HL-60/S4 treated with retinoic acid at 250 ng/mL for 4 days and 3 days (cell line): ENCODE results near the gene LUC7L.
"Not testable (repeated sequence)": the region's sequence is repeated elsewhere in the genome, so short reads cannot be mapped to it uniquely, and the experiment has no call there.

Experiments used
- in situ Hi-C: fragments of 300-500 bp; cut with MboI; formaldehyde crosslinking; loops from 2 replicates; pipeline ENCODE4 v1.7.0; 2022; ENCODE audit warnings: low sequenced_read_pairs

The LUC7L gene

DNA sequence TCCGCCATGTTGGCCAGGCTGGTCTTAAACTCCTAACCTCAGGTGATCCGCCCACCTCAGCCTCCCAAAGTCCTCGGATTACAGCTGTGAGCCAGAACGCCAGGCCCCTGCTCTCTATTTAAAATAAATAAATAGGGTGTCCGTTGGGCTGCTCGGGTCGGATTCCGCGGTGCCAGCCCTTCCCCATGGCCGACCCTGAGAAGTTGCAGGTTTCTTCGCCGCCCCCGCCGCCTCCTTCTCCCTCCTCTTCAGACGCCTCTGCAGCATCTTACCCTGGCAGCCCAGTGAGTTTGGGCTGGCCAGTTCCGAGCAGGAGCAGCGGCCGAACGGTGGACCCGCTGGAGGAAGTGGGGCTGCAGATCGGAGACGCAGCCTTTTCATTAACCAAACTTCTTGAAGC, 1.7 kb upstream of the LUC7L start:
- in situ Hi-C loops = no loop called here

DNA sequence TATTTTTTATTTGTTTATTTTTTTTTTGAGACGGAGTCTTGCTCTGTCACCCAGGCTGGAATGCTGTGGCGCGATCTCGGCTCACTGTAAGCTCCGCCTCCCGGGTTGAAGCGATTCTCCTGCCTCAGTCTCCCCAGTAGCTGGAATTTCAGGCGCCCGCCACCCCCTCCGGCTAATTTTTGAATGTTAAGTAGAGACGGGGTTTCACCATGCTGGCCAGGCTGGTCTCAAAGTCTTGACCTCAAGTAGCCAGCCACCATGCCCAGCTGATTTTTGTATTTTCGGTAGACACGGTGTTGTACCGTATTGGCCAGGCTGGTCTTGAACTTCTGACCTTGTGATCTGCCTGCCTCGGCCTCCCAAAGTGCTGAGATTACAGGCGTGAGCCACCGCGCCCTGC, 1.1 kb upstream of the LUC7L start:
- in situ Hi-C loops = not testable (repeated sequence)

DNA sequence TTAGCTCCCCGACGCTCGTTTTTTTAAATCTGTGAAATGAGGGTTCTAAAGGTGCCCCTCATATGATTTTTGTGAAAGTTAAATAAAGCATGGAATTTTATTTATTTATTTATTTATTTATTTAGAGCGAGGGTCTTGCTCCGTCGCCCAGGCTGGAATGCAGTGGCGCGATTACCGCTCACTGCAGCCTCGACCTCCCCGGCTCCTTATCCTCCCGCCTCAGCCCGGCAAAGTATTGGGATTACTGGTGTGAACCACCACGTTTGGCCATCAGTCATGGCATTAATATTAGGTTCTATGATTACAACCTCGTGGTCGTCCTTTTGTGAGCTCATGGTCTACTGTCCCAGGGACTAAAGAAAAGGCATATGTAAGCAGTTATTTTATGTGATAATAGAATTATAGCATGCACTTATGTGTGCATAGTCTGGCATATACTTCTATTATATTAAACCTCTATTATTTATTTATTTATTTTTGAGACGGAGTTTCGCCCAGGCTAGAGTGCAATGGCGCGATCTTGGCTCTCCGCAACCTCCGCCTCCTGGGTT, 557 bp upstream of the LUC7L start:
- in situ Hi-C loops = no loop called here

DNA sequence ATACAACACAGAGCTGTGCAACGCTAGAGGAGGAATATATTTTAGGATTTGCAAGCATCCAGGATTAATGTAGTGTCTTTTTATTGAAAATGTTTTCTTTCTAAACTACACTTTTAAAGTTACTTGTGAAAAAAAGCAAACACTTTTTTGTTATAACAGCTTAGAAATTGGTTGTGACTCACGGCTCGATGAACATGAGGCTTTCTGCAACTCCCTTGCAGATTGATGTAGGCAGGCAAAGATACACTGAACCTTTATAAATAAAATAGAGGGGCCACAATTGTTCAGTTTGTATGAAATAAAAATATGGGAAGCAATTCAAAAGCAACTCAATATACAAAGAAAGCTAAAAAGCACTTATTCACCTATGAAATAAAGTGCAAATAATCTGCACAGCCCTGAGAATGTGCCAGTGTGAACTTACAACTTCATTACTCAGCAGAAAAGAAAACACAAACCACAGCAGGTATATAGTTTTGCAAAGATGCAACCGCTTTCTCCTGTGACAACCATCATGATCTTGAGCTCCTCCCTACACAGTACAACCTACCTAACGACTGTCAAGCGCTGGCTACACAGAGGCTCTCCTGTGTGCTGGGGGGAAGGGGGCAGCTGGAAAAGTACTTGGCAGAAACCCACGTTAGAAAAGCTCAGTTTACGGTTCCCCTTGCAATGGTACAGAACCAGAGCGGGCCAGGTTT, 948 bp downstream of the LUC7L start:
- in situ Hi-C loops = no loop called here

DNA sequence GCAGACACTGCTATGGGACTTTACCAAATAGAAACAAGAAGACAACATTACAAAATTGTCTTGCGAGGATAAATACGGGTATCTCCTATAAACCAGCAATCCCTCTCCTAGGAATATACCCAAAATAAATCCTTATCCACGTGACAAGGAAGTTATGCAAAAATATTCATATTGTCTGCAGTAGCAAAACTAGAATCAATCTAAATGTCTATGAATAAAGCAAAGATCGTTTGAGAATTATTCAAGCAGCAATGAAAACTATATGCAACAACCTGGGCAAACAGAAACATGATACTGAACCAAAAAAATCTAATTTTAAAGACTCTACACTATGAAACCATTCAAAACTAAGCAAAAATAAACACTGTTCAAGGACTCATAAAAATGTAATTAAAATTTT, 9.2 kb downstream of the LUC7L start:
- in situ Hi-C loops = no loop called here

DNA sequence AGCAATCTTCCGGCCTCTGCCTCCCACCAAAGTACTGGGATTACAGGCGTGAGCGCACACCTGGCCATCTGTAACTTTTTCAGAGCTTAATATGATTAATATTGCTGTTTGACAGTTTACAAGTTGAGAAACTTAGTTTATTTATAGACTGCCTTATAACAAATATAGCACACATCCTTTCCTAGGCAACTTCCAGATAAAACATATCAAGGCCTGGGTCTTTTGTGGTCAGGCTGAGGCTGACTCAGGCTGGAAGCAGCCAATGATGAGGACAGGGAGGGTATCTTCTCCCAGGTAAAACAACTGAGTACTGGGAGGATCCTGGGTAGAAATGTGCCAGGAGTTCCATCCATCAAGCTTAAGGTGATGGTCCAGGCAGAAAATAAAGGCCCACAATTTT, 16.2 kb downstream of the LUC7L start:
- in situ Hi-C loops = no loop called here

DNA sequence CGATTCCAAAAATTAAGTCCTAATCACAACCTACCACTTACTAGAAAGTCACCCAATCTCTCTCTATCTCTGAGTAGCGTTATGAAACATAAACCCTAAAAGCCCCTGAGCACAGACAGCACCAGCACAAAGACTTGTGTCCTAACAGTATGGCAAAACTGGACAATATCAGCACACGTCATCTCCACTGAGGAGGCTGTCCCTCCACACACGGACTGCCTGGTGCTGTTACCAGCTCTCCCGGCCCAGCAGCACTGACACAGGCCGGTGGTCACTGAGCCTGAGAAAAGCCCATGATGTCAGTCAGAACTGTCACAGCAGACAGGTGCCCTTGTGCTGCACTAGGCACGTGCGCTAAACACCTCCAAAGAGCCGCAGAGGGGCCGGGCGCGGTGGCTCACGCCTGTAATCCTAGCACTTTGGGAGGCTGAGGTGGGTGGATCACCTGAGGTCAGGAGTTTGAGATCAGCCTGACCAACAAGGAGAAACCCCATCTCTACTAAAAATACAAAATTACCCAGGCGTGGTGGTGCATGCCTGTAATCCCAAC, 17.5 kb downstream of the LUC7L start:
- in situ Hi-C loops = not testable (repeated sequence)

DNA sequence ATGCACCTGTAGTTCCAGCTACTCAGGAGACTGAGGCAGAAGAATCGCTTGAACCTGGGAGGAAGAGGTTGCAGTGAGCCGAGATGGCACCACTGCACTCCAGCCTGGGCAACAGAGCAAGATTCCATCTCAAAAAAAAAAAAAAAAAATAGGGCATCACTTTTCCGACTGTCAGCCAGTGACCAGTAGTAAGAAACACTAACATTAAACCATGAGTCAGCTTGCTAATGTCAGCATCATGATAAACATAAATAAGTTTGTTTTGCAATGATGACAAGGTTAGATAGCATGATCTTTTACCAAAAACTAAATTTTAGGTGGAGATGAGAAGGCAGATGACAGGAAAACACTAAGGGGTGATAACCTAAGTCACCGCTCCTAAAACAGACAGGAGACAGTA, 19.9 kb downstream of the LUC7L start:
- in situ Hi-C loops = not testable (repeated sequence)

DNA sequence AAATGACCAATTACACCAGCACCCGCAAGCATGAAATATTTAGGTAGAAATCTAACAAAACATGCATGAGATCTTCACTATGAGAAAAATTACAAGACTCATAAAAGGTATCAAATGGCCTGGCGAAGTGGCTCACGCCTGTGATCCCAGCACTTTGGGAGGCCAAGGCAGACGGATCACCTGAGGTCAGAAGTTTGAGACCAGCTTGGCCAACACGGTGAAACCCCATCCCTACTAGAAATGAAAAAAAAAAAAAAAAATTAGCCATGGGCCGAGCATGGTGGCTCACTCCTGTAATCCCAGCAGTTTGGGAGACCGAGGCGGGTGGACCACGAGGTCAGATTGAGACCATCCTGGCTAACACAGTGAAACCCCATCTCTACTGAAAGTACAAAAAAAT, 25.2 kb downstream of the LUC7L start:
- in situ Hi-C loops = not testable (repeated sequence)

DNA sequence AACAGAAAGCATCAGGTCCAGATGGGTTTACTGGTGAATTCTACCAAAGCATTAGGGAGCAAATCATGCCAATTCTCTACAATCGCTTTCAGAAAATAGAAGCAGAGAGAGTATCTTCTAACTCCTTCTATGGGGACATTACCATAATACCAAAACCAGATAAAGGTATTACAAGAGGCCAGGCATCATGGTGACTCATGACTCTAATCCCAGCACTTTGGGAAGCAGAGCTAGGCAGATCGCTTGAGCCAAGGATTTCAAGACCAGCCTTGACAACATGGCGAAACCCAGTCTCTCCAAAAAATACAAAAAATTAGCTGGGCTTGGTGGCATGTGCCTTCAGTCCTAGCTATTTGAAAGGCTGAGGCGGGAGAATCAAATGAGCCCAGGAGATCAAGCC, 26.0 kb downstream of the LUC7L start:
- in situ Hi-C loops = no loop called here

DNA sequence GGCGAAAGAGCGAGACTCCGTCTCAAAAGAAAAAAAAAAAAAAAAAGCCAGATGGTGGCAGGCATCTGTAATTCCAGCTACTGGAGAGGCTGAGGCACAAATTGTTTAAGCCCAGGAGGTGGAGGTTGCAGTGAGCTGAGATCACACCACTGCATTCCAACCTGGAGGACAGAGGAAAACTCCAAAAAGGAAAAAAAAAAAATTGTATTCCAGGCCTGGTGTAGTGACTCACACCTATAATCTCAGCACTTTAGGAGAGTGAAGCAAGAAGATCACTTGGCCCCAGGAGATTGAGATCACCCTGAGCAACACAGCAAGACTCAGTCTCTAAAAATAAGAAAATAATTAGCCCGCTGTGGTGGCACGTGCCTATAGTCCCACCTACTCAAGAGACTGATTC, 28.9 kb downstream of the LUC7L start:
- in situ Hi-C loops = no loop called here

DNA sequence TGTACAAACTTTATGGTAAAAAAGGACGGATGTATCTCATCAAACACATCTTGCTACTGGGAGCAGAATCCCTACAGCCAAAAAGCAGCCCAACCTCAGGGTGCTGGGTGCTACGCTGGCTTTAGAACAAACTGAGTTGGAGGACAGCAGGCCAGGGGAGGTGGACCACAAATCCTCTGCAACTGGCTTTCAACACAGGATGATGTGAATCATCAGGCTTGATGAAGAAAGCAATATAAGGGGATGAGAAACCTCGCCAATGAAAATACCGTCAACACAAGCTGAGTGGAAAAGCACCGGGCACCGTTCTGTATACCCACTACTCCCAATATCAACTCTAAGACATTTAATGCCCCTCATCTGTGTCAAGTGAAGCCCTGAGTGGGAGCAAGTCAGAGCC, 34.7 kb downstream of the LUC7L start:
- in situ Hi-C loops = no loop called here

DNA sequence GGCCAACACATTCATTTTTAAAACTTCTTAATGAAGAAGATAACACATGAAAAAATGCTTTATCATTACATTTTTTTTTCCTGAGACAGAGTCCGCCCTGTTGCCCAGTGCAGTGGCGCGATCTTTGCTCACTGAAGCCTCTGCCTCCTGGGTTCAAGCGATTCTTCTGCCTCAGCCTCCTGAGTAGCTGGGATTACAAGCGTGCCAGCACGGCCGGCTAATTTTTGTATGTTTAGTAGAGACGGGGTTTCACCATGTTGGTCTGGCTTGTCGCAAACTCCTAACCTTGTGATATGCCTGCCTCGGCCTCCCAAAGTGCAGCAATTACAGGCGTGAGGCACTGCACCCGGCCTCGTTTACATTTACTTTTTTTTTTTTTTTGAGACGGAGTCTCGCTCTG, 35.8 kb downstream of the LUC7L start:
- in situ Hi-C loops = no loop called here

DNA sequence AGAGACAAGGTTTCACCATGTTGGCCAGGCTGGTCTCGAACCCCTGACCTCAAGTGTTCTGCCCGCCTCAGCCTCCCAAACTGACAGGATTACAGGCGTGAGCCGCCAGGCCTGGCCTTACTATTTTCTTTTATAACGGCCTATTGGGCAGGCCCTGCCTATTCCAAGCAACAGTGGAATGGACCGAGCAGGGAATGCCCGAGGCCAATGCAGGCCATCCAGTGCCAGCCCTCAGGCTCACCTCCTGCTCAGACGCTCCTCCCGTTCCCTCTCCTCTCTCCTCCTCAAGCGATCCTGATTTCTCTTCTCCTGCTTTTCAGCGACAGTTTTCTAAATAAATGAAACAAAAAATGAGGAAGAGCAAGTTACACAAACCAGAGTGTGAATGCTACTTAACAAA, 36.6 kb downstream of the LUC7L start:
- in situ Hi-C loops = no loop called here

DNA sequence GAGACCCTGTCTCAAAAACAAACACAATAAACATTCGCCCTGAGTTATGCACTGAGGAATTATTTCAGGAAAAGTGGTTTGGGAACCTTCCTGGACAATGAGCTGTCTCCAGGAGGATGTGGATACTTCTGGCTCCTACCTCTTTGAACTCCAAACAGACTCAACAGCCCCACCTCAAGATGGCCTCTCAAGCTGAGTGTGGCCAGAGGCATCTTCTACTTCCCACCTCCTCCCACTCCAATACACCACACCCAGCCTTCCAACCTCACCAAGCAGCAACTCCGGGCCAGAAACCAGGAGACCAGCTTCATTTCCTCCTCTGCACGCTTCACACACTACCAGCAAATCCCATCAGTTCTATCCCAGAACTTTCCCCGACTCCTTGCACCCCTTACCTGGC, 37.4 kb downstream of the LUC7L start:
- in situ Hi-C loops = no loop called here

DNA sequence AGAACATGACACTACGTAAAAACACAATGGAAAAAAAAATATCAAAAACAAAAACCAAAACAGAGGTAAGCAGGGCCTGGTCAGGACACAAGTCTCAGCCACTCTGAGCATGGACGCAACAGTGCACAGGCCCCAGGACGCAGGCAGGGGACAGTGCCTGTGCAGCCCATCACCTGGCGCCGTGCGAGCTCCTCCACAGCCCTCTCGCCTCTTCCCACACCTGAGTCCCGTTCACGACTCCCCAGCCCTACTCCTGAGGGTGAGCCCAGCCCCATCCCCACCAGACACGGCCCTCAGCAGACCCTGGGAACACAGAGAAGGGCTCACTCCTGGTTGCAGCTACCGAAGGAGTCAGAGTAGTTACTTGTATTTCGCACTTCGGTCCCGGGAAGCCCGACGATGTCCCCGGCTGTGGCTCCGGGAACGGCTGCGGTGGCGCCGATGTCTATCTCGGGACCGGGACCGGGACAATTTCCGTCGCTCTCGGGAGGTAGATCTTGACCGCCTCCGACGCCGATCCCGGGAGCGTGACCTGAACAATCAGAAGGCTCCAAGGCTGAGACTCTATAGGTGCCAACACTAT, 39.6 kb downstream of the LUC7L start:
- in situ Hi-C loops = no loop called here

DNA sequence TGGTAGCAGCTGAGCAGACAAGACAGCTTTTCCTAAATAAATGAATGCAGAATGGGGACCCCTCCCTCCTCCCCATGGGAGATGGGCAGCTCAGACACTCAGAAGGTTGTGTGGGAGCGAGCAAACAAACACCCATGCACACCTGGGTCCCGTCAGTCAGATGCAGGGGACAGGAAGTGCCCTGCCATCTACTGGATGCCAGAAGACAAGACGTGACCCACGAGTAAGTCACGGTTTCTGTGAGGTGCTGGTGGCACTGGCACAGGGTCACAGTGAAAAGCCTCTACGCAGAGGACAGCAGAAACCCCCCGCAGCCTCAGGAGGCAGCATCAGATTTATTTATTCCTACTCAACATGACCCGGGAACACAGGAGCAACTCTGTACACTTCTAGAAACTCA, 40.6 kb downstream of the LUC7L start:
- in situ Hi-C loops = no loop called here

DNA sequence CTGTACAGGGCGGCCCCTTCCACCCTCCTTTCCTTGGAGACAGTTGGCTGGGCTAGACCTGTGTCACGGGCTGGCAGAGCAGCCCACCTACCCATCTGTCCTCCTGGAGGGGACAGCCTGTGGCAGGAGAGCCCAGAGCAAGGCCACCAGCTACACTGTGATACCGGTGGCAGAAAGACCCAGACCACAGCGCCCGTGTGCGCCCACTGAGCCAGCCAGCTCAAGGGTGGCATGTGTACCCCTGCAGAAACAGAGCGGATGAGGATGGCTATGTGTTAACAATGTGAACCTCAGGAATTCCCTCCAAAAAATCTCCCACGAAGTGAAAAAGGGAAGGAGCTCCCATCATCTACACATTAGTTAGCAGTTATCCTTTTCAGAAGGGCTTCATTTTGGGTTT, 41.9 kb downstream of the LUC7L start:
- in situ Hi-C loops = no loop called here

DNA sequence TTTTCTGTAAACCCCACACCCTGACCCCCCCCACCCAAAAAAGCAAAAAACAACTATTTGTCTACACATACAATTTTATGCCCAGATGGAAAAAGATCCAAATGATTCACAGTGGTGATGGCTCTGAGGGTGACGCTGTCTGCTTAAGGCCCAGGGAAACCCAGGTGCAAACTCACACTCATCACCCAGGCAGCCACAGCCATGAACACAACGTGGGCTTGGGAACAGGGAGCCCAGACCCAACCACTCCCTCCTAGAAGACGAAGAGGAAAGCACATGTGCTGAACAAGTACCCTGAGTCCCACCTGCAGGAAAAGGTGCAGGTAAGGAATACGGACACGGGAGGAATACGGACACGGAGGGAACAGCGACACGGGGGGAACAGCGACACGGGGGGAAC, 43.6 kb downstream of the LUC7L start:
- in situ Hi-C loops = no loop called here

DNA sequence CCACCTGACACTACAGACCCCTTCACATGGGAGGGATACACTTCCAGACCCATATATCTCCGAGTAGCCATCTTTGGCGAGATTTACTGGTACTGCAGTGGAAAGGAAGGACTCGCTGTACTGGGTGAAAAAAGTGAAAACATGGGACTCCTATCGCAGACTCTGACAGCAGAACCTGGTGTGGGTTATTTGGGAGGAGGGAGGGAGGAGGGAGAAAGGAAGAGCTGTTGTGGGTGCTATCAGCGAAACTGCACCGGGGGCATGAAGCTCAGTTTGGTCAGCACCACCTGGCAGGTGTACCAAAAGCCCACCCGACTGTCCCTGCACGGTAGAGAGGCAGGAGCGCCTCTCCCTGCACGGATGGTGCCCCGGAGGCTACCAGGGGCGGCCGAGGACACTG, 44.0 kb downstream of the LUC7L start:
- in situ Hi-C loops = no loop called here

DNA sequence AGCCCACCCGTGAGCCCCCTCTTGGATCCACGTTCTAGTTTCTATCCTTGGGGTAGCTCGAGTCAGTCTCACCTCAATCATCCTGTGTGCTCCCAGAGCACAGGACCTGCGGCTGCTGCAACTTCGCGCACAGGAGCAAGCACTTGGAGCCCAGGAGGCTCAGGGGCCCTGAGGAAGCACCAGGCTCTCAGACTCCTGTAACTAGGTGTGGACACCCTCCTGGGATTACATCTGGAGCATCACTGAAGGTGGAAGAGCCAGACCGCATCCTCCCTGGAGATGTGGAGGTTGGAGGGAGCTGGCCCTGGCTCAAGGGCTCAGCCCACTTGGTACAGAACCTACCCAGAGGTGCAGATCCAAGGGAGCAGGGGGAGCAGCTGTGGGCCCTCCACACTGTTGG, 46.2 kb downstream of the LUC7L start:
- in situ Hi-C loops = no loop called here

DNA sequence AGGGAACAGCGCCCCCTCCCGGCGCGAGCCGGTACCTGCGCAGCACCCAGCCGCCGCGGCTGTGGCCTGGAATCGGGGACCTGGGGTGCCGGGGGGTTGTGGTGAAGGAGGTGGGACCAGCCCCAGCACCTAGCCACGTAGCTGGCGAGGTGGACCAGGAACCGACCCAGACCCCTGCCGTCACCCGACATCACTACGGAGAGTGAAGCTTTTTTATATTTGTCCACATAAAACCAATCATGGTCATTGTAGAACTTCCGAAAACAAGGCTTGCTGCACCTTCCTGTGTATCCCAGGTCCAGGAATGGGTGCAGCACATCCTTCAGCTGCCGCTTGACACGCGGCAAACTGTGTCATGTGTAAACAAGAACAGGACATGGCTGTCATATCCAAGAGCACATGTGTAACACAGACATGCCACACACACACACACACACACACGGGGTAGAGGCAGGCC, 47.7 kb downstream of the LUC7L start:
- in situ Hi-C loops = no loop called here
